ENCODE measurements around the gene AEBP1. TPM values are rescaled to one million over a fixed set of nuclear protein-coding genes. Genes with fewer than 3 reads are reported as not detected.

The AEBP1 gene
- total RNA-seq, 1 donor from 2014 or later, result 94.3 TPM

DNA sequence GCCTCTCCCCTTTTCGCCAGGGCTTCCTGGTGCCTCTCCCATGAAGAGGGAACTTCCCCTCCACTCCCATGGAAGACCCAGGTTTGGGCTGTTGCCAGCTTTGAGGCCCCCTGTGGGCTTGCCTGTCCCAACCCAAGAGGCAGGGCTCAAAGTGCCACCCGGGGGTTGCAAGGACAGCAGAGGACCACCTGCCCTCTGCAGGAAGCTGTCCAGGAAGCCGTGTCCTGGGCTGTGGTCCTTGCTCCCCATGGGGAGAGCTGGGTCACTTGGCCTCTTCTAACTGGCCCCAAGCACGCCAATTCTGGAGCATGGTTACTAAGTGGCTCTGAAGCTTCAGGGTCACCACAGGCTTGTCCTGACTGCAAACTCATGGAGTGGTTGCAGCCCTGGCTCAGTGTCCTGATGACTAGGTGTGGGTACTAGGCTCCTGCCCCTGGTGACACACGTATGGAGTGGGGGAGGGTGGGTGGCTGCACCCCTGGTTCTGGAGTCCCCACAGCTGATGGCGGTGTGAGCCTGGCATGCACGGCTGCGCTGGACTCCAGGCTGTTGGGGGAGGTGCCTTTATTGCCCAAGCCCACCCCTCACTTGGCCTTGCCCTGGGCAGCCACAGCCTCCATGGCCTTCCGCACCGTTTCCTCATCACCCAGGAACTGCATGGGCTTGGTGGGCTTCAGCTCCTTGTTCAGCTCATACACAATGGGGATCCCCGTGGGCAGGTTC, 41.8 kb upstream of the AEBP1 start:
- H3K27me3 Mint-ChIP-seq (ENCODE audit: low read depth), result peaks cover 9% of the 10 kb centered on the region
- no peak overlapping the region for H3K4me3 Mint-ChIP-seq
- H3K9me3 Mint-ChIP-seq, result no peaks in the 10 kb centered on the region
- H3K4me1 Mint-ChIP-seq, result peaks cover 13% of the 10 kb centered on the region
- DNase-seq (ENCODE audit: low spot score in 2 of 2, unreplicated experiment in 2 of 2), result no peak
- TF ChIP-seq, protein P1, sequence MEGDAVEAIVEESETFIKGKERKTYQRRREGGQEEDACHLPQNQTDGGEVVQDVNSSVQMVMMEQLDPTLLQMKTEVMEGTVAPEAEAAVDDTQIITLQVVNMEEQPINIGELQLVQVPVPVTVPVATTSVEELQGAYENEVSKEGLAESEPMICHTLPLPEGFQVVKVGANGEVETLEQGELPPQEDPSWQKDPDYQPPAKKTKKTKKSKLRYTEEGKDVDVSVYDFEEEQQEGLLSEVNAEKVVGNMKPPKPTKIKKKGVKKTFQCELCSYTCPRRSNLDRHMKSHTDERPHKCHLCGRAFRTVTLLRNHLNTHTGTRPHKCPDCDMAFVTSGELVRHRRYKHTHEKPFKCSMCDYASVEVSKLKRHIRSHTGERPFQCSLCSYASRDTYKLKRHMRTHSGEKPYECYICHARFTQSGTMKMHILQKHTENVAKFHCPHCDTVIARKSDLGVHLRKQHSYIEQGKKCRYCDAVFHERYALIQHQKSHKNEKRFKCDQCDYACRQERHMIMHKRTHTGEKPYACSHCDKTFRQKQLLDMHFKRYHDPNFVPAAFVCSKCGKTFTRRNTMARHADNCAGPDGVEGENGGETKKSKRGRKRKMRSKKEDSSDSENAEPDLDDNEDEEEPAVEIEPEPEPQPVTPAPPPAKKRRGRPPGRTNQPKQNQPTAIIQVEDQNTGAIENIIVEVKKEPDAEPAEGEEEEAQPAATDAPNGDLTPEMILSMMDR (IDR thresholded peaks at IDR 0.05; ENCODE audit: unreplicated experiment), result no peak
- peaks cover 15% of the 10 kb centered on the region for H3K36me3 Mint-ChIP-seq
- H3K27ac Mint-ChIP-seq, result no peak overlapping the region

DNA sequence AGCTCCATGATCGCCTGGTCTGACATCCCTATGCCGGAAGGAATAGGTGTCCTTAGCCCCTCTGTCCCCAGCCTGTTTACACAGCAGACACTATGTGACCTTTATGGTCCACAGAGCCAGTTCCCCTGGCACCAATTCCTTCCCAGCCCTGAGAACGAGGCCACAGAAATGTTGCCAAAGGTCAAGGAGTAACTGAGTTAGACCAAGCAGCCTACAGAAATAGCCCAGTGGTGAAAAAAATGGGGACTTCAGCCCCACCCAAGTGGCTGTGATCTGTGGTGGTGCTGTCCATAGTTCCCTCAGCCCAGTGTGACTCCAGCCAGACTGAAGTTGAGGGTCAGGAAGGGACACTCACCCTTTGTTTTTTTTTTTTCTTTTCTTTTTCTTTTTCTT, 41.2 kb upstream of the AEBP1 start:
- H3K36me3 Mint-ChIP-seq, result peaks cover 10% of the 10 kb centered on the region
- DNase-seq (ENCODE audit: low spot score in 2 of 2, unreplicated experiment in 2 of 2), result no peak
- H3K4me3 Mint-ChIP-seq, result no peak overlapping the region
- no peaks in the 10 kb centered on the region for H3K9me3 Mint-ChIP-seq
- TF ChIP-seq, protein P1 (IDR thresholded peaks at IDR 0.05; ENCODE audit: unreplicated experiment), result no peak
- H3K27ac Mint-ChIP-seq, result no peak overlapping the region
- H3K27me3 Mint-ChIP-seq (ENCODE audit: low read depth), result peaks cover 9% of the 10 kb centered on the region
- peaks cover 13% of the 10 kb centered on the region for H3K4me1 Mint-ChIP-seq

DNA sequence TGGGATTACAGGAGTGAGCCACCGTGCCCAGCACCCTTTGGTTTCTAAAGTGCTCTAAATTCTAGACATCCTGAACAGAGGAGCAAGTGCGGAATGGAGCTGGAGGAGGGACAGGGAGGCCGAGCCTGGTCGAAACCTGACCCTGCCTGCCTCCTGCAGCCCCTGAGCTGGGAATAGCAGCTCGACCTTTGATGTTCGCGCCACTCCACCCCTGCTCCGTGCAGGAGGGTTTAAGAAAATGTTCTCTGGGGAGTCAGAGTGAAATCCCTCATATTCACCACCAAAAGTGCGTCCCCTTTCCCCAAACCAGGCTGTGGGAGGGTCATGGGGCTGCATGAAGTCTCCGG, 40.6 kb upstream of the AEBP1 start:
- no peak overlapping the region for H3K27ac Mint-ChIP-seq
- H3K36me3 Mint-ChIP-seq, result peaks cover 6% of the 10 kb centered on the region
- no peaks in the 10 kb centered on the region for H3K9me3 Mint-ChIP-seq
- H3K4me1 Mint-ChIP-seq, result peaks cover 13% of the 10 kb centered on the region
- TF ChIP-seq, protein P1 (IDR thresholded peaks at IDR 0.05; ENCODE audit: unreplicated experiment), result no peak
- no peak for DNase-seq (ENCODE audit: low spot score in 2 of 2, unreplicated experiment in 2 of 2)
- peaks cover 9% of the 10 kb centered on the region for H3K27me3 Mint-ChIP-seq (ENCODE audit: low read depth)
- H3K4me3 Mint-ChIP-seq, result no peak overlapping the region

DNA sequence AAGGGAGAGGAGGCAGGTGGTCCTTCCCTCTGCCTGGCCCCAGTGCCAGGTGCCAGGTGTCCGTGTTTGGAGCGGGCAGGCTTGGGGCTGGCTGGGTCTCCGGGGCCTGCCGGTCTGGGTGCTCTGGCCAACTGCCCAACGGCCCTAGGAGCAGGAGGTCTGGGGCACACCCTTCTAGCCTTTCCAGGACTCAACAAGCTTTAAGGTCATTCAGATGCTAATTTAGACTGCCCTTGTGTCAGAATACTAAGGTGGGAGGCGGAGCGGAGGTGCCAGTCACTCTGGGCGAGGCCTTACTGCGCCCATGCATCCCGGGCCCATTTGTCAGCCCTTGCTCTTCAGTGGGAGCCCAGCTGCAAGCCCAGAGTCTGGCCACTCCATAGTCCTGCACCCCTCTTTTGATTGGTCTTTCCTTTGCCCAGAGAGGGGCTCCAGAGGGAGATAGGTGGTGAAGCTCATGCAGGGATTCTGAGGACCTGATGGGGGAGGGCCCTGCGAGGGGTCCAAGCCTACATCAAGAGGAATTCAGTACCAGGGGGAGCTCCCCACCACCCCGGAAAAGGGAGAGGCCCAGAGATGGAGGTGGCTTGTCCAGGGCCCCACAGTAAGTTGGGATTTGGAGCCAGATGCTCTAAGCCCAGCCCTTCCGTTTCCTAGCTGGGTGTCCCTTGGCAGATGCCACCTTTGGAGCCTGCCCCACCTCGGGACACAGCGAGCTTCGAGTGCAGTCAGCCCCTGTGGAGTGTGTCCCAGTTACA, 40.1 kb upstream of the AEBP1 start:
- DNase-seq (ENCODE audit: low spot score in 2 of 2, unreplicated experiment in 2 of 2), result no peak
- Mint-ChIP-seq H3K27ac (no peak overlapping the region), H3K4me3 (no peak overlapping the region)

DNA sequence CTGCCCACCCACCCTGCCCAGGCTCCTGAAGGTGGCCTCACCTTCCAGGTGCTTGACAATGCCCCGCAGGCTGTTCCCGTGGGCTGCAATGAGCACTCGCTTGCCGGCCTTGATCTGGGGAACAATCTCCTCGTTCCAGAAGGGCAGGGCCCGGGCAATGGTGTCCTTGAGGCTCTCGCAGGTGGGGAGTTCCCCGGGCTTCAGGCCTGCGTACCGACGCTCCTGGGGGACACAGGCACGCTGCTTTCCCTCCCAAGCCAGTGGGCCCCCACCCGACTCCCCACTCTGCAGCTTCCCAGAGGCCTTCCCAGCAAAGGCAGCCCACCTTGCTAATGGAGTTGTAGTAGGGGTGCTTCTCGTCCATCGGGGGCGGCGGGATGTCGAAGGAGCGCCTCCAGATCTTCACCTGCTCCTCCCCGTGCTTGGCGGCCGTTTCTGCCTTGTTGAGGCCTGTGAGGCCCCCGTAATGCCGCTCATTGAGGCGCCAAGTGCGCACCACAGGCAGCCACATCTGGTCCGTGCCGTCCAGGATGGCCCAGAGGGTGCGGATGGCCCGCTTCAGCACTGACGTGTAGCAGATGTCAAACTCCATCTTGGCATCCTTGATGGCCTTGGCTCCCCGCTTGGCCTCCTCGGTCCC, 39.2 kb upstream of the AEBP1 start:
- Mint-ChIP-seq H3K27me3 (ENCODE audit: low read depth) (peaks cover 9% of the 10 kb centered on the region), H3K4me1 (peaks cover 13% of the 10 kb centered on the region), H3K9me3 (no peaks in the 10 kb centered on the region), H3K36me3 (peaks cover 1% of the 10 kb centered on the region), H3K4me3 (no peak overlapping the region), H3K27ac (no peak overlapping the region)
- DNase-seq (ENCODE audit: low spot score in 2 of 2, unreplicated experiment in 2 of 2), result no peak
- TF ChIP-seq, protein P1 (IDR thresholded peaks at IDR 0.05; ENCODE audit: unreplicated experiment), result no peak

More for the DNA sequence above, 40.1 kb upstream of the AEBP1 start:
- Mint-ChIP-seq H3K4me1 (peaks cover 13% of the 10 kb centered on the region), H3K9me3 (no peaks in the 10 kb centered on the region), H3K36me3 (peaks cover 2% of the 10 kb centered on the region), H3K27me3 (ENCODE audit: low read depth) (peaks cover 9% of the 10 kb centered on the region)
- TF ChIP-seq, protein P1 (IDR thresholded peaks at IDR 0.05; ENCODE audit: unreplicated experiment), result no peak

Measured in mesothelial cell of epicardium (in vitro differentiated cells).